HG03460 (cell line): ENCODE data around the gene MACROD2.

Source experiments
- ATAC-seq: cut with Tn5 transposase; IDR thresholded peaks from one replicate; pipeline ENCODE4 v1.9.1; 2021; ENCODE audit not compliant: unreplicated experiment

Gene MACROD2

GRCh38 chr20:14633507-14633906 is 638.2 kb downstream of the MACROD2 start:
- ATAC-seq = no peak

DNA sequence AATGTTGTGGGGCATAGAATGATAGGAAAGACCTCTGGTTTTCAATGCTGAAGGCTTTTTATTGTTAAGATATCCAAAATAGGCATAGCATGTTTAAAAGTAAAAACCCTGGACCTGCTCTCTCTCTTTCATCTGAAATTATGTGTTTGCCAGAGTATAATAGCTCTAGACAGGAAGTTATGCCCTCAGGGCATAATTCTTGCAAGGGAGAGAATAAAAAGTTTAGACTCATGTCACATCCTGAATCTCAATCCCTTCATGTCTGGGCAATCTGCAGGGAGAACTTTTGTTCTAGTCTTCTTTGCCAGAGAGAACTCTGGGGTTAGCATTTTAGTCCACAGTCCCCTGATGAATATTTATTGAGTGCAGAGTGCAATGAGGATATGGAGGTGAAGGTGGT is 639.3 kb downstream of the MACROD2 start:
- ATAC-seq = no peak

DNA sequence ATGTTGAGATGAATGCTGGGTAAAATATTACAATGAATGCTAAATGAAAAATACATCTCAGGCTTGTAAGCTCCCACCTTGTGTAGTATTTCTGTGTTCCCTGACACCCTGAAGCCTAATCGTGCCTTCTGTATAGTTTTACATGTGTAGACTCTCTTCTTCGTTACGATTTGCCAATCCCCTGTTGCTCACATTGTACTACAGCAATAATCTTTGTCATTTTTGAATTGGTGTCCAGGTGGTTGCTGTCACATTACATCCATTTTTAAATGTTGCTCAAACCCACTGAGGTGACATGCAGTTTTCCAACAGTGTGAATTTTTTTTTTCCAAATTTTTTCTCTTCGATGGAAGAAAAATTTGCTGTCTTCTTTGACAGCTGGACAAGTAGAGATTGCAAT is 642.1 kb downstream of the MACROD2 start:
- ATAC-seq = no peak

DNA sequence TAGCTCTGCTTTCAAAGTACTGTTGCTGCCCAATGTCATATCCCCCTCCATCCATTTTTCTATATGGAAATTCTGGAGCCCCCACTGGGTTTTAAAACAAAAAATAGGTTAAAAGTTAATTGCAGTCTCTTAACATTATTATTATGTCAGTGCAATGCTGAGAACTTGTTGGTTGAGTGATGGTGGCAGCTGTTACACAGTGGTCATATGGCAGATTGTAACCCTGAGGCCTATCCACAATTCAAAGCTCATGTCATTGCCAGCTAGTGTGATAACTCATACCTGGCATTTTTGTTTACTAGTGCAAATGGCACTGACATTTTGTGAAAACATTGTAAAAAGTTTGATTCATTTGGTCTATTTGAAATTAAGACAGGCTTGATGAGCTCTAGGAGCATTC is 647.8 kb downstream of the MACROD2 start:
- no peak for ATAC-seq

- no peak for ATAC-seq
Measured at GRCh38 chr20:14643556-14643955, 648.2 kb downstream of the MACROD2 start.

DNA sequence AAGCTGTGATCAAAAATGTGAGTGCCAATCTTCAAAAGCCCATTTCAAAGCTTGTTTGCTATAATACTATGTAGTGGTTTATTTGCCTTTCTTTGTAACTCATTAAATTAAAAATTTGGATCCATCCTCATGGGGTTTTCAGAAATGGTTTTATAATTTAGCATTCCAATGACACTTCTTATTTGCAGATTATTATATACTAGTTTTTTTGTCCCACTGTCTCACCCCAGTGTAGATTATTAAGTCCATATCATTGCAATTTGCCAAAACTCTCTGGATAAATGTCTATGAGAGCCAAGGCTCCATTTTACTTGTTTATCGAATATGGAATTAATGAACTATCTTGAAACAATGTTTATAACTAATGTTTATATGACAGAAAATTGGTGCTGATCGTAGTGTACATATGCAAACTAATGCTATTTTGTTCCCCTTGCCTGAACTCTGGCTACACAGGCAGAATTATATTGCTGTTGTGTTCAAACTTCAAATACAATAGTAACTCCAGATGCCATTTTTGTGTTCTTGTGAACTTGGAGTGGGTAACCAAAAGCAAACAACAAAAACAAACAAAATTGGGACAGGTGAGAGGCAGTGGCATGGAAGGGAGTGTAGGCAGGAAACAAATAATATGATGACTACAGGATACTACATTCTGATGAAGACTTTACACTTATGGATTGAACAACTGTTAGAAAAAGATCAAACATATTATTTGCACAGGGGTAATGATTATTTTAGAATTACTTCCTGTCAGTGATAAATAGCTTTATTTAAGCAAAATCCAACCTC is 649.2 kb downstream of the MACROD2 start:
- no peak for ATAC-seq

DNA sequence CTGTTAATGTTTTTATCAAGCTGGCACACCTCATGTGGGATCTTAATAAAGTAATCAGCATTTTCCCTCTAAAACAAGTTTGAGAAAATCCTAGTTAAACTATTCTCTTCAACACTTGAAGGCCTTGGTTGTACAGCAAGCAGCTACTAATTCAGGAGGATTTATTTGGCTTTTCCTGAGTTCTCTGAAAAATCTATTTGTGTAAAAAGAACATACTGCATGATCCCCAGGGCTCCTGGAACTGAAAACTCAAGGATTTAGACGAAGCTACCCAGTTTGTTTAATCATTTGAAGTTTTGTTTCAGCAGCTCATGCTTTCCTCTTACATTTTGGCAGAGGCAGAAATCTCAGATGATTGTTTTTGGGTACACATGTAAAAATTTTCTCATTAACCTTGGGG is 651.7 kb downstream of the MACROD2 start:
- no peak for ATAC-seq

GRCh38 chr20:14649662-14650061 is 654.3 kb downstream of the MACROD2 start:
- no peak for ATAC-seq

DNA sequence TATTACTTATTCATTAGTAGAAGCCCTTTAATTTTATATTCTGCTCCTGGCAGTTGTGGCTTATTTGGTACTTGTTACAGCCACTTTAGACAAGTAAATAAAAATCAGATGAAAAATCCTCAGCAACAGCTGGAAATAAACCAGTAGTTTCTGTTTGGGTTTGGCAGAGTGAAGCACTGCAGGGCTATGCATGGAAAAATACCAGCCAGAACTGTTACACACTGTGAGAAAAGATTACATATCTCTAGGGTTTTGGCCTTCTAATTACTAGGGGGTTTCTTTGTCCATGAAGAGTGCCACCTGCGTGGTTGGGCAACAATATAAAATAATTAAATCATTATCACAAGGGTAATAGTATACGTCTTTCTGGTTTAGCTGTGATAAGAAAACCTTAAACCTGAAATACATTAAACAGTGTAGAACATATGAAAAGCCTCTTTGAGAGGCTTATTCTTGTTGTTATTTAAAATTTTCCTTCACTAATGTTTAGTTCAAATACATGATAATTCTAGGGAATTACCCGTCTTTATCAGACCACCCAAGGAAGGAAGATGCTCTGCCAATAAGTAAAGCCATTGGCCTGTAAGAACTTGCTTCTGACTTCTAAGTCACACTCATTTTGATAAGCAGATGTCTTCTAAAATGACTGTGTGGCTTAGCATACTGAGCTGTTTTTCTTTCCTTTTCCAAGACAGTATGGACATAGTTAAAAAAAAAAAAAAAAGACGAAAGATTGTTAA is 662.1 kb downstream of the MACROD2 start:
- ATAC-seq = no peak

DNA sequence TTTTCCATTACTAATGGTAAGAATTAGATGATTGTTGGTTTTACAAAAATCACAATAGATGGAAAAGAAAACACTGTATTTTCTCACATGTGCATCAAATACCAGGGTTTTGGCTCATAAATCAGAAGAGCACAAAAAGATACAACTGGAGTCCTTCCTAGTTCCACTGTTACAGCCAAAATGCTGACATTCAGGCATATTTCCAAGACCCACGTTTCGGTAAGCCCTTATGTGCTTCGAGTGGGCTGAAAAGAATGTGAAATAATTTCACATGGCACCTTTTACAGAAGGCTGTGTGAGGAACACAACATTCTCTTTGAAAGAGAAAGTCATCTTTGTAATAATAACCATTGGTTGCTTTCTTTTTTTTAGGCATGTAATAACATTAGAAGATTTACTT is 668.8 kb downstream of the MACROD2 start:
- no peak for ATAC-seq

GRCh38 chr20:14666696-14667095 is 671.4 kb downstream of the MACROD2 start:
- ATAC-seq = no peak

DNA sequence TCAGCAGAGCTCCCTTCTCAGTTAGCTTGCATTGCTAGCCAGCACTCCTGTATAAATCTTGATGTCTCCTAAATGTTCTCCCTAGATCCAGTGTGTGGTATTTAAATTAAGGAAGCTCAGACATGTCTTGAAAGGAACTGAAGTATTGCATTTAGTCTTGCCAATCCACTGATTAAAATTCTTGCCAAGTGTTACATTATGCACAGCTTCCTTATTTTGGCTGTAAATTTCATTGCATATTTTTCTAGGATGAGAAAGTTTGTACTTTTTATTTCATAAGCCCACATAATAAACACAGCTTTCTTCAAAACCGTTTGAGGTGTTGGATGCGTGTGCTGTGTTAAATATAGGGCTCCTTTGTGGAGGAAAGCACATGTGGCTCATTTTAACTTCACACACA is 671.9 kb downstream of the MACROD2 start:
- no peak for ATAC-seq

- no peak for ATAC-seq
Measured at GRCh38 chr20:14672066-14672465, 676.8 kb downstream of the MACROD2 start.

- no peak for ATAC-seq
Measured at GRCh38 chr20:14673164-14673563, 677.8 kb downstream of the MACROD2 start.

DNA sequence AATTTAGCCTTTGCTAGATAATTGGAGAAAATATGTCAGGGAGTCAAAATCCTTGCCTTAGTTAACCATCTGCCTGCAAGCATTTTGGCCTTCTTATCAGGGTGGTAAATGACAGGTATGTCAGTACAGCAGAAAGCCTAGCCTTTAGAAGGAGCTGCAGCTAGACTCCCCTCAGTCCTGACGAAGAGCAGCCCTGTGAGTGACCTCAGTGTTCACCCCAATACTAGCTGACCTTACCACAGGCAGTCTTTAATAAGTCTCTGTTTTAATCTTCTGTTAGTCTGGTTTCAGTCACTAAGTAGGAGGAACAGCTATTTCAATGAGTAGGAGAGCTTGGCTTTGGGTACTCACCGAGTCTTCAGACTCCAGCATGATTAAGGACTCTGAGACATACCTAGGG is 682.1 kb downstream of the MACROD2 start:
- ATAC-seq = no peak

GRCh38 chr20:14685183-14685582 is 689.9 kb downstream of the MACROD2 start:
- no peak for ATAC-seq

- ATAC-seq = no peak
Measured at GRCh38 chr20:14687313-14687712, 692.0 kb downstream of the MACROD2 start.

- no peak for ATAC-seq
Measured at GRCh38 chr20:14688005-14688404, 692.7 kb downstream of the MACROD2 start.

DNA sequence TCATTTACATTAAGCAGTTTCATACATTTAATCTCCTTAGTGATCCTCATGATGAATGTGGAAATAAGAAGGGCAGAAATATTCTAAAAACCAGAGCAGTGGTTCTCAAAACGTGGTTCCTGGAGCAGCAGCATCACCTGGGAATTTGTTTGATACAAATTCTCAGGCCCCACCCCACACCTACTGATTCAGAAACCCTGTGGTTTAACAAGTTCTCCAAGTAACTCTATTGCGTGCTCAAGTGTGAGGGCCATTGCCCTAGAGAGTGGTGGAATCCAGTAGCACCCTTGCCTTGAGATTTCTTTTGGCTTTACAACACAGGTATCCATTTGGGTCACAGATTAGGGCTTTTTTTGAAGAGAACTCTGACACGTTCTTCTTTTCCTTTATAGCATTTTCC is 696.7 kb downstream of the MACROD2 start:
- no peak for ATAC-seq

DNA sequence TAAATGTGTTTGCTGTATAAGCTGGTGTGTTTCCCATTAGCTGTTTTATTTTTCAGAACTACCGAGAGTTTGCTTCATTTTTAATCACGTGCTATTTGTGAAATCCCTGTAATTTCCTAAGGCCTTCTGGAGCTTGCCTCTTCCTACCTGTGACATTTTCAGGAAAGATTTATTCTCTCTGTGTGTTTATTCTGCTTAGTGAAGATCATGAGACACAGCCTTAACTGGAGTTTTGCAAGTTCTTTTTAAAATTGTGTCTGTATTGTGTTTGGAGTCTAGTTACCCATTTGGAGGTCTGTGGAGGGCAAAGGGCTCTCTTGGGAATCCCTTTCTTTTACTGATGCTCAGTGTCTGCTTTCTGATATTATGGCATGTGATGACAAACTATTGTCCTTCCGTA is 701.2 kb downstream of the MACROD2 start:
- ATAC-seq = no peak

DNA sequence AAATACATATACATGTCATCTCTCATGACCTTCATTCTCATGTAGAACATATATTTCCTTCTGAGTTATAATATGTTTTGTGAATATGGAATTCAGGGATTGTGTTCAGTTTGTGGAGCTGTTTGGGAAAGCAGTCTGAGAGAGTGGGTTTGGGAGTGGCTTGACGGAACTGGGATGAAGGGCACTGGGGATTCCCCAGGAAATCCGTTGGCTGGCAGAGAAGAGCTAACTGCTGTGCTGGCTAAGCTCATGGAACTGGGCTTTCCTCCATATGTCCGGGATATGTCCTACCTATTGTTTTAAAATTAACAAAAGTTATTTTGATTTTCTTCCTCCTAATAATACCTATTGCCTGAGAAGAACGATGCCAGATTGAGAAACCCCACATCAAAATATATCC is 701.6 kb downstream of the MACROD2 start:
- ATAC-seq = no peak

DNA sequence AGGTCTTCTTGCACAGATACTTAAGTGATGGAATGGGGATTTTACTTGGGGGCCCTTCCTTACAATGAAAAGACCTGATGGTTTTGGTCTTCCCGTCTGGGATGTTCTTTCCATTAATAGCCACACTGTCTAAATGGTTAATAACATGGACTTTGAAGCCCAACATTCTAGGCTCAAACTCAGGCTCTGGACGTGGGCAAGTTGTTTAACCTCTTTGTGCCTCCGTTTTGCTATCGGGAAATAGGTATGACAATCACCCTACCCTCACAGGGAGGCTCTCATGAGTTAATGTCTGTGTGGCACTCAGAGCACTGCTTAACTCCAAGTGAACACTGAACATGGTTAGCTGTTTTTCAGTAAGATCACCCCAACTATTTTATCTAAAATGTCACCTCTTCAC is 702.8 kb downstream of the MACROD2 start:
- ATAC-seq = no peak
